Caco-2 (cell line): ENCODE results near the gene POLR3H. TPM values are rescaled to one million over a fixed set of nuclear protein-coding genes. Genes with fewer than 3 reads are reported as not detected.

ENCODE experiments used
- BruUV-seq: library from RNA; stranded (reverse); fragments of 400-500 nt; replicated peaks from 2 replicates; lab custom pipeline; 2021; lab: Mats Ljungman, UMichigan
- CTCF ChIA-PET: fragments of 300-600 bp; sonication (Branson Sonifier 250); formaldehyde crosslinking; loops from one replicate; lab custom pipeline; 2022; ENCODE audit warnings: antibody characterized with exemption; lab: Charles Lee
- POLR2A ChIA-PET: fragments of 300-600 bp; sonication (Branson Sonifier 250); formaldehyde crosslinking; loops from one replicate; lab custom pipeline; 2022; ENCODE audit warnings: antibody characterized with exemption; lab: Charles Lee
- DNase-seq, 2 experiments: peaks; one replicate each; pipeline versions ENCODE4 v3.0.0 to v3.0.0-alpha.2; 2020 to 2022
- H3K27me3 ChIP-seq: replicated peaks from 2 replicates; pipeline ENCODE4 v1.6.0; 2011; ENCODE audit warnings: low read length; ENCODE audit not compliant: control insufficient read depth, insufficient read depth
- H3K36me3 ChIP-seq: 2 replicates; pipeline ENCODE4 v1.5.1; 2011; ENCODE audit warnings: low read length; ENCODE audit not compliant: control insufficient read depth, insufficient read depth
- H3K4me1 ChIP-seq: fragments of 250-450 bp; sonication (Bioruptor Pico); 2 replicates; pipeline ENCODE4 v1.5.1; 2020; ENCODE audit warnings: mild to moderate bottlenecking
- H3K4me3 ChIP-seq: 2 replicates; pipeline ENCODE4 v1.5.1; 2011; ENCODE audit warnings: low read depth, mild to moderate bottlenecking, control low read depth, low read length
- H3K9me3 ChIP-seq: fragments of 250-450 bp; sonication (Bioruptor Pico); 2 replicates; pipeline ENCODE4 v1.5.1; 2020; ENCODE audit warnings: mild to moderate bottlenecking, moderate library complexity
- H3K27ac Mint-ChIP-seq: one replicate; pipeline ENCODE4 v1.8.0; 2022; ENCODE audit warnings: mixed read lengths; ENCODE audit not compliant: unreplicated experiment
- H3K27me3 Mint-ChIP-seq: one replicate; pipeline ENCODE4 v1.8.0; 2022; ENCODE audit warnings: mixed read lengths; ENCODE audit not compliant: insufficient read depth, unreplicated experiment
- H3K36me3 Mint-ChIP-seq: one replicate; pipeline ENCODE4 v1.8.0; 2022; ENCODE audit warnings: mild to moderate bottlenecking, mixed read lengths; ENCODE audit not compliant: insufficient read depth, unreplicated experiment
- H3K4me1 Mint-ChIP-seq: one replicate; pipeline ENCODE4 v1.8.0; 2022; ENCODE audit warnings: low read depth, mixed read lengths; ENCODE audit not compliant: unreplicated experiment
- H3K4me3 Mint-ChIP-seq: one replicate; pipeline ENCODE4 v1.8.0; 2022; ENCODE audit warnings: mild to moderate bottlenecking, moderate library complexity, mixed read lengths; ENCODE audit not compliant: unreplicated experiment
- H3K9me3 Mint-ChIP-seq: one replicate; pipeline ENCODE4 v1.8.0; 2022; ENCODE audit warnings: mixed read lengths; ENCODE audit not compliant: unreplicated experiment
- intact Hi-C: fragments of 100-400 bp; cut with micrococcal nuclease; formaldehyde crosslinking; loops from one replicate; pipeline ENCODE4 v1.10.0; 2022; ENCODE audit not compliant: unreplicated experiment
- total RNA-seq: library from RNA; stranded (reverse); gene quantifications from 2 replicates; pipeline ENCODE4 v1.2.3, GENCODE V29; 2022
- TF ChIP-seq, protein P1 (sequence below), 2 experiments: fragments of 200-600 bp in 1 of 2; IDR thresholded peaks; 1 replicate in 1 of 2; 2 replicates in 1 of 2; pipeline versions ENCODE4 v1.5.1 to v1.8.0; 2011 to 2022; ENCODE audit warnings: antibody characterized with exemption in 1 of 2, control low read depth in 1 of 2, inconsistent platforms in 1 of 2, low read depth in 1 of 2, low read length in 1 of 2, mild to moderate bottlenecking in 1 of 2, moderate library complexity in 1 of 2; ENCODE audit not compliant: insufficient read depth in 1 of 2, severe bottlenecking in 1 of 2, unreplicated experiment in 1 of 2

Gene POLR3H
- total RNA-seq, 1 experiment from 2014 or later = 42.2 TPM

GRCh38 chr22:41518048-41518347, 26.3 kb downstream of the POLR3H start:
- no TSS peak for BruUV-seq
- no peaks in the 10 kb centered on the region for H3K27me3 ChIP-seq
- Mint-ChIP-seq H3K4me3 (no peak overlapping the region), H3K4me1 (peaks cover 7% of the 10 kb centered on the region), H3K36me3 (peaks cover 74% of the 10 kb centered on the region), H3K9me3 (no peaks in the 10 kb centered on the region), H3K27ac (no peak overlapping the region), H3K27me3 (no peaks in the 10 kb centered on the region)
- H3K36me3 ChIP-seq = no peaks in the 10 kb centered on the region; the same call in none of the 2 replicates
- no peak overlapping the region for H3K4me3 ChIP-seq
- intact Hi-C loops = no loop called here
- CTCF ChIA-PET = interaction anchor here (0.9 to 3.9 kb wide), 5 partner anchors 9 to 137 kb away, joined by 3 to 45 read pairs (median 5); partner anchors contain the start of genes PMM1 and TEF
- no peak for DNase-seq
- POLR2A ChIA-PET = interaction anchor here (1.4 kb wide), 1 partner anchor 49 kb away, joined by 3 read pairs; the partner anchor contains the start of gene ACO2
- no peaks in the 10 kb centered on the region for H3K4me1 ChIP-seq
- no peaks in the 10 kb centered on the region for H3K9me3 ChIP-seq
- TF ChIP-seq, protein P1, sequence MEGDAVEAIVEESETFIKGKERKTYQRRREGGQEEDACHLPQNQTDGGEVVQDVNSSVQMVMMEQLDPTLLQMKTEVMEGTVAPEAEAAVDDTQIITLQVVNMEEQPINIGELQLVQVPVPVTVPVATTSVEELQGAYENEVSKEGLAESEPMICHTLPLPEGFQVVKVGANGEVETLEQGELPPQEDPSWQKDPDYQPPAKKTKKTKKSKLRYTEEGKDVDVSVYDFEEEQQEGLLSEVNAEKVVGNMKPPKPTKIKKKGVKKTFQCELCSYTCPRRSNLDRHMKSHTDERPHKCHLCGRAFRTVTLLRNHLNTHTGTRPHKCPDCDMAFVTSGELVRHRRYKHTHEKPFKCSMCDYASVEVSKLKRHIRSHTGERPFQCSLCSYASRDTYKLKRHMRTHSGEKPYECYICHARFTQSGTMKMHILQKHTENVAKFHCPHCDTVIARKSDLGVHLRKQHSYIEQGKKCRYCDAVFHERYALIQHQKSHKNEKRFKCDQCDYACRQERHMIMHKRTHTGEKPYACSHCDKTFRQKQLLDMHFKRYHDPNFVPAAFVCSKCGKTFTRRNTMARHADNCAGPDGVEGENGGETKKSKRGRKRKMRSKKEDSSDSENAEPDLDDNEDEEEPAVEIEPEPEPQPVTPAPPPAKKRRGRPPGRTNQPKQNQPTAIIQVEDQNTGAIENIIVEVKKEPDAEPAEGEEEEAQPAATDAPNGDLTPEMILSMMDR (IDR thresholded peaks at IDR 0.05; ENCODE audit: insufficient read depth in 1 of 2, low read depth in 1 of 2, low read length in 1 of 2, severe bottlenecking in 1 of 2, unreplicated experiment in 1 of 2) = no peak

GRCh38 chr22:41517172-41518047, 26.9 kb downstream of the POLR3H start:
- H3K4me3 ChIP-seq = no peak overlapping the region
- TF ChIP-seq, protein P1 (IDR thresholded peaks at IDR 0.05; ENCODE audit: insufficient read depth in 1 of 2, low read depth in 1 of 2, low read length in 1 of 2, severe bottlenecking in 1 of 2, unreplicated experiment in 1 of 2) = peak; percentile 76 to 78
- peak; percentile 57 to 79 for DNase-seq
- Mint-ChIP-seq H3K4me1 (peaks cover 7% of the 10 kb centered on the region), H3K36me3 (peaks cover 74% of the 10 kb centered on the region), H3K27ac (no peak overlapping the region), H3K4me3 (no peak overlapping the region), H3K27me3 (no peaks in the 10 kb centered on the region), H3K9me3 (no peaks in the 10 kb centered on the region)
- no TSS peak for BruUV-seq
- intact Hi-C loops = loop anchor here (1.0 kb wide), 2 partner anchors 113 to 157 kb away; no protein-coding TSS in a partner anchor
- H3K4me1 ChIP-seq = no peaks in the 10 kb centered on the region
- H3K27me3 ChIP-seq = no peaks in the 10 kb centered on the region
- ChIA-PET CTCF (interaction anchor here (0.6 to 3.9 kb wide), 8 partner anchors 10 to 216 kb away, joined by 3 to 45 read pairs (median 4); partner anchors contain the start of genes PMM1, TEF and ZC3H7B), POLR2A (interaction anchor here (0.5 to 1.4 kb wide), 2 partner anchors 48 to 60 kb away, joined by 3 to 6 read pairs; partner anchors contain the start of gene ACO2)
- no peaks in the 10 kb centered on the region for H3K9me3 ChIP-seq
- no peaks in the 10 kb centered on the region; the same call in none of the 2 replicates for H3K36me3 ChIP-seq

GRCh38 chr22:41516462-41516861, 27.8 kb downstream of the POLR3H start:
- no peaks in the 10 kb centered on the region for H3K9me3 Mint-ChIP-seq
- TF ChIP-seq, protein P1 (IDR thresholded peaks at IDR 0.05; ENCODE audit: insufficient read depth in 1 of 2, low read depth in 1 of 2, low read length in 1 of 2, severe bottlenecking in 1 of 2, unreplicated experiment in 1 of 2) = no peak
- Histone ChIP-seq H3K27me3 (no peaks in the 10 kb centered on the region), H3K4me3 (no peak overlapping the region), H3K36me3 (no peaks in the 10 kb centered on the region; the same call in none of the 2 replicates), H3K9me3 (no peaks in the 10 kb centered on the region), H3K4me1 (no peaks in the 10 kb centered on the region)
- CTCF ChIA-PET = interaction anchor here (3.9 kb wide), 1 partner anchor 114 kb away, joined by 45 read pairs; no protein-coding TSS in a partner anchor
- intact Hi-C loops = no loop called here
- no peak for DNase-seq
- peaks cover 69% of the 10 kb centered on the region for H3K36me3 Mint-ChIP-seq
- no peak overlapping the region for H3K27ac Mint-ChIP-seq
- POLR2A ChIA-PET = interaction anchor here (1.4 kb wide), 1 partner anchor 47 kb away, joined by 3 read pairs; the partner anchor contains the start of gene ACO2
- H3K4me3 Mint-ChIP-seq = no peak overlapping the region
- no peaks in the 10 kb centered on the region for H3K27me3 Mint-ChIP-seq
- BruUV-seq = no TSS peak
- H3K4me1 Mint-ChIP-seq = peaks cover 7% of the 10 kb centered on the region
